ENCODE measurements around the gene PARD3B. TPM values are rescaled to one million over a fixed set of nuclear protein-coding genes. Genes with fewer than 3 reads are reported as not detected.

The PARD3B gene
- total RNA-seq, 1 experiment from 2014 or later: 3.9 TPM

DNA sequence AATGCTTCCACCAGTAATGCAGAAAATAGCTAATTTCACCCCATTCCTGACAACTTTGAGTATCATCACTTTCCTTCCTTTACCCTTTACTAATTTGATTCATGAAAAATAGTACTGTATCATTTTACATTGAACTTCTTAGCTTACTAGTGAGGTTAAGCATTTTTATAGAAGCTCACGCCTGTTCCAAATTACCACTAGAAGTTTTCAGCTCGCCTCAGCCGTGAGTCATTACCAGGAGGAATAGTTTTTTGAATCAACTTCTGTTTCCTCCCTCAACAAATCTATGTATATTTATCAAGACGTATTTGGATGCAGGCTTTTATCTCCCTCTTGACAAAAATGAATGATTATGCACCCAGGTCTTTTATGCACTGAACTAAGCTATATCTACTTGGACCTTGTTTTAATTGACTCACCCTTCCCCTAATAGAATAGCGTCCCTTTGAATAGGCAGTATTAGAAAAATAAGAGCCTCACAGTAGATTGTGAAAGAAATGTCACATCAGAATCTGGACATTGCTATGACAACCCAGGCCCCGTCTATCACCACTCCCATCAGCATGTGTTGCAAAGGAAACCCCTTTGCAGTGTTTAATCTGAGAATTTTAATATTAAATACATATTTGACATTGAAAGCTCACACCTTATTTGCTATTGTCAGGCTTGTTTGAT is 929.6 kb downstream of the PARD3B start:
- peak; percentile 30 for DNase-seq
- Histone ChIP-seq H3K27ac (ENCODE audit: low read length) (no peak overlapping the region), H3F3A (ENCODE audit: low read length, unreplicated experiment) (no peaks in the 10 kb centered on the region), H3K4me2 (ENCODE audit: low read length) (no peak overlapping the region), H3K4me3 (ENCODE audit: low read length) (no peak overlapping the region), H4K20me1 (ENCODE audit: low read length) (no peaks in the 10 kb centered on the region), H3K9ac (ENCODE audit: low read length) (no peak overlapping the region), H3K27me3 (ENCODE audit: low read length) (no peaks in the 10 kb centered on the region), H3K4me1 (ENCODE audit: insufficient read depth, low read length) (0 out of 2 replicates have a peak, but pooled peaks cover 8% of the 10 kb centered on the region), H3K9me2 (replicated peaks; ENCODE audit: low read length) (no peaks in the 10 kb centered on the region), H3K36me3 (ENCODE audit: low read depth, low read length) (no peaks in the 10 kb centered on the region), H2AFZ (ENCODE audit: low read length) (no peak overlapping the region), H3K9me3 (ENCODE audit: low read length) (no peaks in the 10 kb centered on the region), H3K79me2 (ENCODE audit: low read length) (no peaks in the 10 kb centered on the region)
- no TSS peak for BruUV-seq (replicated peaks)
- CTCF ChIA-PET: interaction anchor here (0.5 kb wide), 1 partner anchor 197 kb away, joined by 4 read pairs; no protein-coding TSS in a partner anchor
- TF ChIP-seq, protein P1, sequence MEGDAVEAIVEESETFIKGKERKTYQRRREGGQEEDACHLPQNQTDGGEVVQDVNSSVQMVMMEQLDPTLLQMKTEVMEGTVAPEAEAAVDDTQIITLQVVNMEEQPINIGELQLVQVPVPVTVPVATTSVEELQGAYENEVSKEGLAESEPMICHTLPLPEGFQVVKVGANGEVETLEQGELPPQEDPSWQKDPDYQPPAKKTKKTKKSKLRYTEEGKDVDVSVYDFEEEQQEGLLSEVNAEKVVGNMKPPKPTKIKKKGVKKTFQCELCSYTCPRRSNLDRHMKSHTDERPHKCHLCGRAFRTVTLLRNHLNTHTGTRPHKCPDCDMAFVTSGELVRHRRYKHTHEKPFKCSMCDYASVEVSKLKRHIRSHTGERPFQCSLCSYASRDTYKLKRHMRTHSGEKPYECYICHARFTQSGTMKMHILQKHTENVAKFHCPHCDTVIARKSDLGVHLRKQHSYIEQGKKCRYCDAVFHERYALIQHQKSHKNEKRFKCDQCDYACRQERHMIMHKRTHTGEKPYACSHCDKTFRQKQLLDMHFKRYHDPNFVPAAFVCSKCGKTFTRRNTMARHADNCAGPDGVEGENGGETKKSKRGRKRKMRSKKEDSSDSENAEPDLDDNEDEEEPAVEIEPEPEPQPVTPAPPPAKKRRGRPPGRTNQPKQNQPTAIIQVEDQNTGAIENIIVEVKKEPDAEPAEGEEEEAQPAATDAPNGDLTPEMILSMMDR (conservative IDR thresholded peaks at IDR 0.05; ENCODE audit: low read depth, low read length): no peak
- TF ChIP-seq EZH2 (IDR thresholded peaks at IDR 0.05; ENCODE audit: low read length, unreplicated experiment): no peak
- TF ChIP-seq EZH2phosphoT487 (IDR thresholded peaks at IDR 0.05; ENCODE audit: borderline replicate concordance, low read length): no peak
- intact Hi-C loops (cut with micrococcal nuclease): loop anchor here (5.0 kb wide), 1 partner anchor 202 kb away; no protein-coding TSS in a partner anchor
- POLR2A ChIA-PET (ENCODE audit: unreplicated experiment): no interaction called here
- ATAC-seq: peak; percentile 52; the same call in 1 of the 2 replicates

DNA sequence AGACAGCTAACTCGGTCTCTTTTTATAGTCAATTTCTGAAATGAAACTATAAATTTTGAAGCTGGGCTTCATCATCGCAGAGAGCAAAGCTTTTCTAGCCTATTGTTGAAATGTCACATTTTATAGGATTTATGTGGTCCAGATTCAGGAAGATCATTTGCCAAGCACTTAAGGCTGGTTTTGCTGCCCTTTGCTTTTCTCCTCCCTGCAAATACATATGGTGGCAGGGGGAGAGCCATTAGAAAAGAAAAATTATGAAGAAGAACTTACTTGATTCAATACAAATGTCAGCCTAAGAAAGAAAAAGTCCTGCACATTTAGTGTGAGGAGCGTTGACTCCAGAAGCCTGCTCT is 930.1 kb downstream of the PARD3B start:
- no peak for TF ChIP-seq EZH2phosphoT487 (IDR thresholded peaks at IDR 0.05; ENCODE audit: borderline replicate concordance, low read length)
- TF ChIP-seq EZH2 (IDR thresholded peaks at IDR 0.05; ENCODE audit: low read length, unreplicated experiment): no peak
- TF ChIP-seq, protein P1 (conservative IDR thresholded peaks at IDR 0.05; ENCODE audit: low read depth, low read length): no peak
- H3K4me3 ChIP-seq (ENCODE audit: low read length): no peak overlapping the region
- 0 out of 2 replicates have a peak, but pooled peaks cover 8% of the 10 kb centered on the region for H3K4me1 ChIP-seq (ENCODE audit: insufficient read depth, low read length)
- H3K36me3 ChIP-seq (ENCODE audit: low read depth, low read length): no peaks in the 10 kb centered on the region
- H3K27ac ChIP-seq (ENCODE audit: low read length): no peak overlapping the region
- BruUV-seq (replicated peaks): no TSS peak
- intact Hi-C loops (cut with micrococcal nuclease): loop anchor here (5.0 kb wide), 1 partner anchor 202 kb away; no protein-coding TSS in a partner anchor
- POLR2A ChIA-PET (ENCODE audit: unreplicated experiment): no interaction called here
- no peaks in the 10 kb centered on the region for H3K27me3 ChIP-seq (ENCODE audit: low read length)
- H3K9me2 ChIP-seq (replicated peaks; ENCODE audit: low read length): no peaks in the 10 kb centered on the region
- no peaks in the 10 kb centered on the region for H3F3A ChIP-seq (ENCODE audit: low read length, unreplicated experiment)
- no peak overlapping the region for H2AFZ ChIP-seq (ENCODE audit: low read length)
- no peaks in the 10 kb centered on the region for H3K79me2 ChIP-seq (ENCODE audit: low read length)
- ATAC-seq: no peak
- H3K9me3 ChIP-seq (ENCODE audit: low read length): no peaks in the 10 kb centered on the region
- CTCF ChIA-PET: no interaction called here
- no peak overlapping the region for H3K4me2 ChIP-seq (ENCODE audit: low read length)
- DNase-seq: no peak
- H4K20me1 ChIP-seq (ENCODE audit: low read length): no peaks in the 10 kb centered on the region
- no peak overlapping the region for H3K9ac ChIP-seq (ENCODE audit: low read length)

All from PC-3 (cell line).